Type B pancreatic cell (in vitro differentiated cells): ENCODE data around the gene BICD1. TPM values are rescaled to one million over a fixed set of nuclear protein-coding genes. Genes with fewer than 3 reads are reported as not detected.

Experiments used
- DNase-seq: peaks from one replicate; pipeline ENCODE4 v3.0.0; 2021; ENCODE audit warnings: mixed read lengths; ENCODE audit not compliant: unreplicated experiment; ENCODE audit errors: extremely low spot score
- H3K27ac Mint-ChIP-seq: 2 replicates; pipeline ENCODE4 v1.8.0; 2021; ENCODE audit warnings: mild to moderate bottlenecking, mixed read lengths
- H3K27me3 Mint-ChIP-seq: 2 replicates; pipeline ENCODE4 v1.8.0; 2021; ENCODE audit warnings: mixed read lengths
- H3K36me3 Mint-ChIP-seq: 2 replicates; pipeline ENCODE4 v1.8.0; 2021; ENCODE audit warnings: mixed read lengths
- H3K4me1 Mint-ChIP-seq: one replicate; pipeline ENCODE4 v1.8.0; 2021; ENCODE audit warnings: mixed read lengths; ENCODE audit not compliant: unreplicated experiment
- H3K4me3 Mint-ChIP-seq: 2 replicates; pipeline ENCODE4 v1.8.0; 2021; ENCODE audit warnings: mild to moderate bottlenecking, mixed read lengths
- H3K9me3 Mint-ChIP-seq: 2 replicates; pipeline ENCODE4 v1.8.0; 2021; ENCODE audit warnings: mixed read lengths
- total RNA-seq: library from RNA; stranded (reverse); gene quantifications from 2 replicates; pipeline ENCODE4 v1.2.1, GENCODE V29; 2021; ENCODE audit warnings: low replicate concordance
- TF ChIP-seq, protein P1 (sequence below): fragments of 200-600 bp; sonication (generic); conservative IDR thresholded peaks from 2 replicates; pipeline ENCODE4 v1.5.0; 2021; ENCODE audit warnings: antibody characterized with exemption, mild to moderate bottlenecking

The BICD1 gene
- total RNA-seq, 1 donor from 2014 or later = 37.7 TPM

DNA sequence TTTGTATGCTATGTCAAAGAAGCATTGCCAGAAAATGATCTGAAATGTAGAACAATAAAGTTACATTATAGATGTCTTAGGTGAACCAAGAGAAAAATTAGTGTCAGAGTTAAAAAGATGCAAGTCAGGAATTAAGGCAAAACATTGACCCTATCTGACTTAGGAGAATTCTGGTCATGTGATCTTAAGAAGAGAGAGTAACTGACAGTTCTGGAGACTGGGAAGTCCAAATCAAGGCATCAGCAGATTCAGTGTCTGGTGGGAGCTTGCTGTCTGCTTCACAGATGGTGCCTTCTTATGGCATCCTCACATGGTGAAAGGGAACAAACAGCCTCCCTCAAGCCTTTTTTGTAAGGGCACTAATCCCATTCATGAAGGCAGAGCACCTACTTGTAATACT is 42.8 kb downstream of the BICD1 start:
- Mint-ChIP-seq H3K36me3 (peaks cover 33% of the 10 kb centered on the region), H3K9me3 (no peaks in the 10 kb centered on the region)
- DNase-seq = no peak

DNA sequence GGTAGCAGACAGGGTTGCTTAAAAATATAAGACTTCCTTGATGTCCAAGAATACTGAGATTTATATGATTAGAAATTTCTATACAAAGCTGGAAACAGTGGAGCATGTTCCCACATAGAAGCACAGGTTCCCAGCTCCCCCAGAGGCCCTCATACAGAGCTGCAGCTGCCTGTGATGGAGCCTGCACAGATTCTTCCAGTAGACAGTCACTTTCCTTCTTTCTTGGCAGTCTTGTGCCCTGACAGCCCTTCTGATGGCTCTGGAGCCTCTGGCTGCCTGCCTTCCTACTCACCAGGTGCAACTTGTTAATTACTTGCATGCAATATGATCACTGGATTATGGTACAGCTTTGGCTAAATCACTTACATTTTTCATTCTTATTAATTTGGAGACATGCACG is 44.4 kb downstream of the BICD1 start:
- DNase-seq = no peak
- H3K36me3 Mint-ChIP-seq = peaks cover 35% of the 10 kb centered on the region
- H3K27me3 Mint-ChIP-seq = no peaks in the 10 kb centered on the region
- H3K4me1 Mint-ChIP-seq = no peaks in the 10 kb centered on the region
- TF ChIP-seq, protein P1, sequence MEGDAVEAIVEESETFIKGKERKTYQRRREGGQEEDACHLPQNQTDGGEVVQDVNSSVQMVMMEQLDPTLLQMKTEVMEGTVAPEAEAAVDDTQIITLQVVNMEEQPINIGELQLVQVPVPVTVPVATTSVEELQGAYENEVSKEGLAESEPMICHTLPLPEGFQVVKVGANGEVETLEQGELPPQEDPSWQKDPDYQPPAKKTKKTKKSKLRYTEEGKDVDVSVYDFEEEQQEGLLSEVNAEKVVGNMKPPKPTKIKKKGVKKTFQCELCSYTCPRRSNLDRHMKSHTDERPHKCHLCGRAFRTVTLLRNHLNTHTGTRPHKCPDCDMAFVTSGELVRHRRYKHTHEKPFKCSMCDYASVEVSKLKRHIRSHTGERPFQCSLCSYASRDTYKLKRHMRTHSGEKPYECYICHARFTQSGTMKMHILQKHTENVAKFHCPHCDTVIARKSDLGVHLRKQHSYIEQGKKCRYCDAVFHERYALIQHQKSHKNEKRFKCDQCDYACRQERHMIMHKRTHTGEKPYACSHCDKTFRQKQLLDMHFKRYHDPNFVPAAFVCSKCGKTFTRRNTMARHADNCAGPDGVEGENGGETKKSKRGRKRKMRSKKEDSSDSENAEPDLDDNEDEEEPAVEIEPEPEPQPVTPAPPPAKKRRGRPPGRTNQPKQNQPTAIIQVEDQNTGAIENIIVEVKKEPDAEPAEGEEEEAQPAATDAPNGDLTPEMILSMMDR = no peak
- no peak overlapping the region for H3K27ac Mint-ChIP-seq
- no peak overlapping the region for H3K4me3 Mint-ChIP-seq
- H3K9me3 Mint-ChIP-seq = no peaks in the 10 kb centered on the region

More for the DNA sequence above, 42.8 kb downstream of the BICD1 start:
- H3K4me1 Mint-ChIP-seq = no peaks in the 10 kb centered on the region
- TF ChIP-seq, protein P1 = no peak
- no peak overlapping the region for H3K4me3 Mint-ChIP-seq
- H3K27ac Mint-ChIP-seq = no peak overlapping the region
- H3K27me3 Mint-ChIP-seq = no peaks in the 10 kb centered on the region

DNA sequence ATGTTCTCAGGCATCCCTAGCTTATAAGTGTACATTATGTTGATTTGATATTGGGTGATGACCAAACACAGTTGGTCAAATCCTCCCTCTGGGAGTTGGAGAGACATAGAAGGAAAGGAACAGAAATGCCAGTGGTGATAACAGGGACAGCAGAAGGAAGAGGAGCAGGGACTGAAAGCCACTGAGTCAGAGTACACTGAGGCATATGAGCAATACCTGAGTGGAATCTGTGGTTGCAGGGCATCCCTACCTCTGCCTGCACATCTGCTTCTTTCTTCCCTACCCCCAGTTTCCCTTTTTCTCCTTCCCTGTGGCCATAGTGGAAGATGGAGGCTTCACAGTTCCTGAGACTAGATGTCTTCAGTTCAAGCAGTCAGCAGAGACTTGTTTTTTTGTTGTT is 44.9 kb downstream of the BICD1 start:
- no peaks in the 10 kb centered on the region for H3K27me3 Mint-ChIP-seq
- H3K9me3 Mint-ChIP-seq = no peaks in the 10 kb centered on the region
- peaks cover 35% of the 10 kb centered on the region for H3K36me3 Mint-ChIP-seq
- no peak overlapping the region for H3K4me3 Mint-ChIP-seq
- H3K4me1 Mint-ChIP-seq = no peaks in the 10 kb centered on the region
- TF ChIP-seq, protein P1 = no peak
- H3K27ac Mint-ChIP-seq = no peak overlapping the region
- DNase-seq = no peak

DNA sequence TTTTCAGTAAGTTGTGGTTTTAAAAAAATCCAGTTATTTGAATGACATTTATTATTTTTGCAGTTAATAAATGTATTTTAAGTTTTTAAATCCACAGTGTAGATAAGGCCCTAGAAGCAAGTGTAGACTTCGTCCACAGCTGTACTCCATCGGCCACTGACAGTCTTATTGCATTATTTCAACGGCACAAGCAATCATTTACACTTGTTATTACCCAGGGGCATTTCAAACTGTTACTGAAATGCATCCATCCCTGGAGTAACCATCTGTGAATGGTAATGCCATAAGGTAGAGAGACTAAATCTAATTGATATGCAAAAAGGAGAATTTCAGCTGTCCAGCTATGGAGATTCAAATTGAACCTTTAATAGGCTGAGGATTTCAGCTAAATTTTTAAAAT is 48.4 kb downstream of the BICD1 start:
- TF ChIP-seq, protein P1 = no peak
- H3K4me3 Mint-ChIP-seq = no peak overlapping the region
- no peaks in the 10 kb centered on the region for H3K9me3 Mint-ChIP-seq
- H3K36me3 Mint-ChIP-seq = peaks cover 37% of the 10 kb centered on the region
- no peak overlapping the region for H3K27ac Mint-ChIP-seq
- H3K27me3 Mint-ChIP-seq = no peaks in the 10 kb centered on the region
- H3K4me1 Mint-ChIP-seq = no peaks in the 10 kb centered on the region
- DNase-seq = no peak

DNA sequence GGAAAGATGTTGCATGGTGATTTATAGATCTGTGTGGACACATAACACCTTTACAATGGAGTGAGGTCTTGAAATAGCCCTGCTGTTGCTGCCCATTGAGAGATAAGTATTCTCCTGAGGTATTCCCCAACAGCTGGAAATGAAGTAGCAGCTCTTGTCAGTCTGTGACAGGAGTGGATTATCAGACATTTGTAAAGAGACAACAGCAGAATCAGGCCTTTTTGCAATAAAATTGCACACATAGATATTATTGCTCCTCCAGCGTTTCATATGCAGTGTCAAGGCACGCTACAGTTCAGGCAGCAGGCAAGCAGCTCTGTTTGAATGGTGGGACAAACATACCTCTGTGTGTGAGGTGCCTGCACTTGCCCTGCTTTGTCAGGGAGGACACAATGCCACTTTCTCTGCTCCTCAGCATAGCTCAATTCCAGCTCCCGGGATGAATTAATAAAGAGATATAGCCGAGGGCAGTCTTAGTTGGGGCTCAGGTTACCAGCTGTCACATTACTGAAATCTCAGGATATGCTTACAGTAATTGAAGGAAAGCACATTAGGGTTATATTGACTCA is 49.4 kb downstream of the BICD1 start:
- Mint-ChIP-seq H3K4me1 (no peaks in the 10 kb centered on the region), H3K4me3 (no peak overlapping the region), H3K36me3 (peaks cover 32% of the 10 kb centered on the region), H3K9me3 (no peaks in the 10 kb centered on the region), H3K27ac (peak overlapping the region; percentile 1), H3K27me3 (no peaks in the 10 kb centered on the region)
- no peak for DNase-seq
- TF ChIP-seq, protein P1 = no peak

DNA sequence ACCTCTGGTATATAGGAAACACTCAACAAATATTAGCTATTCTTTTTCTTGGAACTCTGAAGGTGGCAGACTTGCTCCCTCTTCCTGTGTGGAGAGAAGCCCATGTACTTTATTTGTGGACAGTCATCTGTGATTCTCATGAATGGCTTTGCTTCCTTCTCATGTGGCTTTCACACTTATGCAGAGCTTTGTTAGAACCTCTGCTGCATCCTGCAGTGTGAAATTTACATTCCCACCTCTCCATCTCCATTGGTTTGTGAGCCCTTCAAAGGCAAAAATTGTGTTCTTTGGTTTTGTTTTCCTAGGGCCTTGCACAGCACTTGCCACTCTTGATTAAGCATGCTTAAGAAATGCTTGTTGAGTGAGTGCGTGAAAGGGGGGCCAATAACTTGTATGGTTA is 51.9 kb downstream of the BICD1 start:
- H3K4me1 Mint-ChIP-seq = no peaks in the 10 kb centered on the region
- no peak overlapping the region for H3K27ac Mint-ChIP-seq
- no peaks in the 10 kb centered on the region for H3K27me3 Mint-ChIP-seq
- H3K36me3 Mint-ChIP-seq = peaks cover 23% of the 10 kb centered on the region
- TF ChIP-seq, protein P1 = no peak
- no peaks in the 10 kb centered on the region for H3K9me3 Mint-ChIP-seq
- no peak for DNase-seq
- no peak overlapping the region for H3K4me3 Mint-ChIP-seq
